ENCODE results near the gene TPSAB1.
"Not testable (repeated sequence)": the region's sequence is repeated elsewhere in the genome, so short reads cannot be mapped to it uniquely, and the experiment has no call there.

GRCh38 chr16:1226692-1227091 lies 13.8 kb upstream of the TPSAB1 start:
- not testable (repeated sequence) for TF ChIP-seq POLR2A, CTCF, POLR2AphosphoS5 (IDR thresholded peaks at IDR 0.05)

Measured in prostate gland (tissue), 2 donors.